ENCODE measurements around the gene GDA. TPM values are rescaled to one million over a fixed set of nuclear protein-coding genes. Genes with fewer than 3 reads are reported as not detected.

Gene GDA
- total RNA-seq, 4 donors from 2014 or later = 4.8 to 26.6 TPM; not detected in 2

- no peaks in the 10 kb centered on the region for H3K4me1 ChIP-seq
- H3K36me3 ChIP-seq = no peaks in the 10 kb centered on the region
- H3K27me3 ChIP-seq = no peaks in the 10 kb centered on the region
- H3K27ac ChIP-seq = no peak overlapping the region
- intact Hi-C loops (cut with DNase I; ENCODE audit: low total_unique reads) = loop anchor here (10.0 kb wide), 1 partner anchor 303 kb away; no protein-coding TSS in a partner anchor
- H3K4me3 ChIP-seq = no peak overlapping the region
- DNase-seq = no peak
- H3K9me3 ChIP-seq = no peaks in the 10 kb centered on the region
- peak; percentile 54 to 69 (median 64) for TF ChIP-seq CTCF (IDR thresholded peaks at IDR 0.05)
- TF ChIP-seq POLR2A (IDR thresholded peaks at IDR 0.05) = no peak
These were observed 143.0 kb downstream of the GDA start for GRCh38 chr9:72292256-72292682.

GRCh38 chr9:72292874-72293607 lies 143.8 kb downstream of the GDA start:
- Histone ChIP-seq H3K4me3 (no peak overlapping the region), H3K4me1 (no peaks in the 10 kb centered on the region), H3K27me3 (no peaks in the 10 kb centered on the region), H3K9me3 (no peaks in the 10 kb centered on the region), H3K36me3 (no peaks in the 10 kb centered on the region), H3K27ac (peak overlapping the region in 1 of 2 donors; percentile 18)
- no peak for DNase-seq
- TF ChIP-seq POLR2A (IDR thresholded peaks at IDR 0.05) (no peak), CTCF (IDR thresholded peaks at IDR 0.05) (no peak)
- intact Hi-C loops (cut with DNase I; ENCODE audit: low total_unique reads) = loop anchor here (10.0 kb wide), 1 partner anchor 302 kb away; no protein-coding TSS in a partner anchor

- Histone ChIP-seq H3K36me3 (no peaks in the 10 kb centered on the region), H3K9me3 (no peaks in the 10 kb centered on the region), H3K27me3 (no peaks in the 10 kb centered on the region), H3K4me1 (no peaks in the 10 kb centered on the region), H3K27ac (no peak overlapping the region), H3K4me3 (no peak overlapping the region)
- TF ChIP-seq CTCF (IDR thresholded peaks at IDR 0.05) (no peak), POLR2A (IDR thresholded peaks at IDR 0.05) (no peak)
- intact Hi-C loops (cut with DNase I; ENCODE audit: low total_unique reads) = loop anchor here (10.0 kb wide), 1 partner anchor 300 kb away; no protein-coding TSS in a partner anchor
- DNase-seq = no peak
These were observed 145.7 kb downstream of the GDA start for GRCh38 chr9:72294936-72295335.

GRCh38 chr9:72297516-72297915 lies 148.3 kb downstream of the GDA start:
- no peaks in the 10 kb centered on the region for H3K9me3 ChIP-seq
- intact Hi-C loops (cut with DNase I; ENCODE audit: low total_unique reads) = loop anchor here (10.0 kb wide), 1 partner anchor 297 kb away; no protein-coding TSS in a partner anchor
- TF ChIP-seq CTCF (IDR thresholded peaks at IDR 0.05) (no peak), POLR2A (IDR thresholded peaks at IDR 0.05) (no peak)
- H3K4me3 ChIP-seq = no peak overlapping the region
- H3K36me3 ChIP-seq = no peaks in the 10 kb centered on the region
- H3K27ac ChIP-seq = no peak overlapping the region
- no peak for DNase-seq
- H3K27me3 ChIP-seq = no peaks in the 10 kb centered on the region
- no peaks in the 10 kb centered on the region for H3K4me1 ChIP-seq

- H3K36me3 ChIP-seq = no peaks in the 10 kb centered on the region
- TF ChIP-seq CTCF (IDR thresholded peaks at IDR 0.05) (no peak), POLR2A (IDR thresholded peaks at IDR 0.05) (no peak)
- H3K9me3 ChIP-seq = no peaks in the 10 kb centered on the region
- no peak for DNase-seq
- H3K27ac ChIP-seq = no peak overlapping the region
- no peaks in the 10 kb centered on the region for H3K27me3 ChIP-seq
- no peaks in the 10 kb centered on the region for H3K4me1 ChIP-seq
- H3K4me3 ChIP-seq = no peak overlapping the region
- intact Hi-C loops (cut with DNase I; ENCODE audit: low total_unique reads) = loop anchor here (10.0 kb wide), 1 partner anchor 296 kb away; no protein-coding TSS in a partner anchor
These were observed 149.9 kb downstream of the GDA start for GRCh38 chr9:72299017-72299603.

Data from uterus (tissue), 4 donors.